ENCODE data around the gene NGEF. TPM values are rescaled to one million over a fixed set of nuclear protein-coding genes. Genes with fewer than 3 reads are reported as not detected.

Gene NGEF
- total RNA-seq, 2 donors from 2014 or later, result not detected

- no peak for ATAC-seq
- Mint-ChIP-seq H3K27ac (no peak overlapping the region), H3K4me1 (peaks cover 10% of the 10 kb centered on the region)
Observed at GRCh38 chr2:232875256-232876121, 137.6 kb downstream of the NGEF start.

GRCh38 chr2:232874677-232875223 is 138.3 kb downstream of the NGEF start:
- Mint-ChIP-seq H3K4me3 (peak overlapping the region; percentile 87), H3K36me3 (ENCODE audit: low read depth) (no peaks in the 10 kb centered on the region), H3K4me1 (peaks cover 10% of the 10 kb centered on the region), H3K27me3 (peaks cover 20% of the 10 kb centered on the region), H3K27ac (no peak overlapping the region)
- no peaks in the 10 kb centered on the region for H3K9me3 ChIP-seq (ENCODE audit: control insufficient read depth, low read length, poor library complexity, severe bottlenecking)
- ATAC-seq (no peak), DNase-seq (no peak)

More at GRCh38 chr2:232875256-232876121, 137.6 kb downstream of the NGEF start:
- H3K9me3 ChIP-seq (ENCODE audit: control insufficient read depth, low read length, poor library complexity, severe bottlenecking), result no peaks in the 10 kb centered on the region
- H3K36me3 Mint-ChIP-seq (ENCODE audit: low read depth), result no peaks in the 10 kb centered on the region
- H3K4me3 Mint-ChIP-seq, result peak overlapping the region; percentile 87
- peaks cover 20% of the 10 kb centered on the region for H3K27me3 Mint-ChIP-seq
- no peak for DNase-seq

DNA sequence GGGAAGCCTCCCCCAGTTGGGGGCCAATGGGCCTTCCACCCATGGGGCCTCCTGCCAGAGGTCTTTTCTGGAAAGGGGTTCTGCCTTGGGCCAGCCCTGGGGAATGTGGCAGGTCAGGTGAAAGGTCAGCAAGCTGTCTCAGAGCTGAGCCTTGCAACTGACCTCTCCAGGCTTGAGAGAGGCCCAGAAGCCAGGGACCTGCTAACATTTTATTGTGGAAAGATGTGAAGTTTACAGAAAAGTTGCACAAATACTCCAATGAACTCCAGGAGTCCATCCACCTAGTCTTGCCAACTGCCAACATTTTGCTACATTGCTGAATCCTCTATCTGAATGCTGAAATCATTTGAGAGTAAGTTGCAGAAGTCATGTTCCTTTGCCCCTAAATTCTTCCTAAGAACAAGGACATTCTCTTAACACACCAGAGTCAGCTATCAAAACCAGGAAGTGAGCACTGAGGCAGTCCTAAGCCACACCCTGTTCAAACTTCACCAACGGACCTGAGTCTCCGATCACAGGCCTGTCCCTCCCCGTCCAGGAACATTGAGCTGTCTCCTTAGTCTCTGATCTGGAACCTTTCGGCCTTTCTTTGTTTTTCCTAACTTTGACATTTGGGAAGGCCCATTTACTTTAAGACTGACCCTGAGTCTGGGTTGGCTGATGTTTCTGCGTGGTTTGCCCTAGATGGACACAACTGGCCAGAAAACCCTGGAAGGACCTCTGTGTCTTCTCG is 139.0 kb downstream of the NGEF start:
- H3K36me3 Mint-ChIP-seq (ENCODE audit: low read depth), result no peaks in the 10 kb centered on the region
- H3K27me3 Mint-ChIP-seq, result peaks cover 20% of the 10 kb centered on the region
- peaks cover 10% of the 10 kb centered on the region for H3K4me1 Mint-ChIP-seq
- DNase-seq (no peak), ATAC-seq (no peak)
- H3K27ac Mint-ChIP-seq, result no peak overlapping the region
- H3K9me3 ChIP-seq (ENCODE audit: control insufficient read depth, low read length, poor library complexity, severe bottlenecking), result no peaks in the 10 kb centered on the region
- H3K4me3 Mint-ChIP-seq, result no peak overlapping the region

GRCh38 chr2:232873292-232873908 is 139.7 kb downstream of the NGEF start:
- no peak for ATAC-seq
- peaks cover 10% of the 10 kb centered on the region for H3K4me1 Mint-ChIP-seq
- no peak overlapping the region for H3K4me3 Mint-ChIP-seq
- no peaks in the 10 kb centered on the region for H3K36me3 Mint-ChIP-seq (ENCODE audit: low read depth)
- H3K9me3 ChIP-seq (ENCODE audit: control insufficient read depth, low read length, poor library complexity, severe bottlenecking), result no peaks in the 10 kb centered on the region
- peaks cover 20% of the 10 kb centered on the region for H3K27me3 Mint-ChIP-seq
- H3K27ac Mint-ChIP-seq, result no peak overlapping the region
- no peak for DNase-seq

- ATAC-seq, result no peak
- Mint-ChIP-seq H3K27ac (no peak overlapping the region), H3K27me3 (peaks cover 20% of the 10 kb centered on the region)
Observed at GRCh38 chr2:232872826-232873225, 140.2 kb downstream of the NGEF start.

DNA sequence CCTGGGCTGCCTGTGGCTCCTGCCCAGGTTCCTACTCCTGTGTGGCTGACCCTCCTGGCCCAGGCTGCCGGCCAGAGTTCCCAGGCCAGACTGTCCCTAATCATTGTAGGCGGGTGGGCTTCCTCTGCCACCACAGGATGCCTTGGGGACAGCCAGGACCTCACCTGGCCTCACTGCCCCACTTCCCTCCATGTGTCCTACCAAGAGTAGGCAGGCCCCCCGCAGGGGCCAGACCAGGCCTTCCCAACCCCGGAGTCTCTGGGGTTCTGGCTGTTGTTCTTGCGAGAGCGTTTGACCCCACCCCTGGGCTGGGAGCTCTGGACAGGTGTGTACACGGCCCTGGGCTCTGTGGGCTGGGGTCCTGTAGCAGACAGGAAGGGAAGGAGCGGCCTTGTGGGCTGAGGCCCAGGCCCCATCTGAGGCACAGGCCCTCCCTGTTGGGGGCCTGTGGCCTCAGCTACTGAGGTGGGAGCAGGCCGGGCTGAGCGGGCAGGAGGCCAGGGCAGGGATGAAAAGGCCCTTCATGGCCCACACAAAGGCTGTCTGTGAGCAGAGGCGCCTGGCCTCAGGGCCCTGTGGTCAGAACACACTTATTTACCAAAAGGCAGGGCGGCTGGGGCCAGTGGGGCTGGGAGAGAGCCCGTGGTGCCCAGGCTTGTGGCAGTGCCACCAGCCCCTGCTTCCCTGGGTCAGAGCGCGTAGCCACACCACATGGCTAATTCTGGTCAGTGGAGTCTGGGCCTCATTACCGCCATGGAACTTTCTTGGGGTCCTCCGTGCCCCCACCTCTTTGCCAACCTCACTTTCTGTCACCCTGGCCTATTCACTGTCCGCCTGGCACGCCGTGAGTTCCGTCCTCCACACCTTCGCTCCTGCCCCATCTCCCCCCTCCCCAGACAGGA is 141.0 kb downstream of the NGEF start:
- DNase-seq, result no peak
- Mint-ChIP-seq H3K4me3 (no peak overlapping the region), H3K4me1 (peaks cover 8% of the 10 kb centered on the region), H3K27me3 (peaks cover 20% of the 10 kb centered on the region), H3K36me3 (ENCODE audit: low read depth) (no peaks in the 10 kb centered on the region), H3K27ac (no peak overlapping the region)
- ATAC-seq, result no peak
- no peaks in the 10 kb centered on the region for H3K9me3 ChIP-seq (ENCODE audit: control insufficient read depth, low read length, poor library complexity, severe bottlenecking)

More at GRCh38 chr2:232872826-232873225, 140.2 kb downstream of the NGEF start:
- Mint-ChIP-seq H3K4me3 (no peak overlapping the region), H3K4me1 (peaks cover 10% of the 10 kb centered on the region), H3K36me3 (ENCODE audit: low read depth) (no peaks in the 10 kb centered on the region)
- no peaks in the 10 kb centered on the region for H3K9me3 ChIP-seq (ENCODE audit: control insufficient read depth, low read length, poor library complexity, severe bottlenecking)
- DNase-seq, result no peak

GRCh38 chr2:232871418-232871834 is 141.6 kb downstream of the NGEF start:
- Mint-ChIP-seq H3K36me3 (ENCODE audit: low read depth) (no peaks in the 10 kb centered on the region), H3K27ac (no peak overlapping the region), H3K4me3 (no peak overlapping the region), H3K27me3 (peaks cover 20% of the 10 kb centered on the region), H3K4me1 (peaks cover 8% of the 10 kb centered on the region)
- ATAC-seq (no peak), DNase-seq (no peak)
- H3K9me3 ChIP-seq (ENCODE audit: control insufficient read depth, low read length, poor library complexity, severe bottlenecking), result no peaks in the 10 kb centered on the region

DNA sequence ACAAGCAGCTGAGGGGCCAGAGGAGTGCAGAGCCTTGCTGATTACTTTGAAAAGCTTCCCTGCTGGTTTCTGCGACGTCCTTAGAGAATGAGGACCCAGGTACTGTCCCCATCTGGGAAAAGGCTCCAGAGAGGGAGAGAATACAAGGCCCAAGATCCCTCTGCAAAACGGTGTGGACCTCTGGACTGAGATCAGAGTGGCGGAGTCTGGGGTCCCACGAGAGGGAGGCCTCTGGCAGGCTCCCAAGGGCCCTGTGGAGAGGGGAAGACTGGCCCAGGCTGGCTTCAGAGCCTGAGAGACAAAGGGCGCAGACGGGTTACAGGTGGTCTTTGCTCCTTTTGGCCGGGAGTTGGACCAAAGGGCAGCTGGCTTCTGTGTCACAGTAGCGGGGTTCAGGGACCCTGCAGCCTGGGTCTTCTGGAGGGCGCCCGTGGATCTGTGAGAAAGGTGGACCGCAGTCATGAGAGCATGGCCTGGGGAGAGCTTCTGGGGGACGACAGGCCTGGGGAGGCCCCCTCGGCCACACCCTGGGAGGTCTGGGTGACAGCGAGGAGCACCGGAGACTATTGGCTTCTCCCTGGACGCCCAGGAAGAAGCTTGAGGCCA is 142.2 kb downstream of the NGEF start:
- H3K9me3 ChIP-seq (ENCODE audit: control insufficient read depth, low read length, poor library complexity, severe bottlenecking), result no peaks in the 10 kb centered on the region
- Mint-ChIP-seq H3K36me3 (ENCODE audit: low read depth) (no peaks in the 10 kb centered on the region), H3K4me3 (no peak overlapping the region), H3K4me1 (peaks cover 8% of the 10 kb centered on the region), H3K27me3 (peaks cover 20% of the 10 kb centered on the region), H3K27ac (no peak overlapping the region)
- ATAC-seq (no peak), DNase-seq (no peak)

DNA sequence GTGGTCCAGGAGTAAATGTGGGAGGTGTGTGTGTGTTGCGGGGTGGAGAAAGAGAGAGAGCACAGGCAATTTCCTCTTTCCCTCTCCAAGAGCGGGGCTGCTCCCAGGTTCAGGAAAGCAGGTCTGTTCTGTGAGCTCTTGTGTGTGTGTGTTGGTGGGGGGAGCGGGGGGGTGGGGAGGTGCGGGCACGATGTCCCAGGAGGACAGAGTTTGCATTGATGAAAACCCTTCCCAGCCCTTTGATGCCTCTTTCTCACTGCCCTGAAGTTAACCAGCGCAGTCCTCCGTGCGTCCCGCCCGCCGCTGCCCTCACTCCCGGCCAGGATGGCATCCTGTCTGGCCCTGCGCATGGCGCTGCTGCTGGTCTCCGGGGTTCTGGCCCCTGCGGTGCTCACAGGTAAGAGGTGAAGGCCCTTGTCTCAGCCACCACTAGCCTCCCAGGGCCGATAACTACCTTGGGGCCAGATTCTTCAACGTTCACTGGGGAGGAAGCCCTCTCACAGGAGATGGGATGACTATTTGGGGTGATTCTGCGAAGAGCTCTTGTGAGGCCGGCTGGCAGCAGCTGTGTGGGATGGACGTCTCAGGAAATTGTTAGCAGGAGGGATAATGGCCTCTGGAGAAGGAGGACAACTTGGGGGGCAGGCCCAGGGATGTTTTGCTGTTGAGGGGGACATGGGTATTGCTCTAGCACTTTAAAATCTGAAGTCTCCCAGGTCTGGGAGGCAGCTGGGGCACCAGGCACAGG is 142.9 kb downstream of the NGEF start, which contains the start of gene SNORC:
Gene SNORC, plus strand, starts transcription at position 247 of the 748 bp plus-strand sequence. Its CDS starts 78 bp downstream, at position 325.
- H3K4me1 Mint-ChIP-seq, result peaks cover 3% of the 10 kb centered on the region
- no peaks in the 10 kb centered on the region for H3K9me3 ChIP-seq (ENCODE audit: control insufficient read depth, low read length, poor library complexity, severe bottlenecking)
- DNase-seq (no peak), ATAC-seq (no peak)
- no peak within 1 kb of the TSS for H3K4me3 Mint-ChIP-seq
- no peaks in the 10 kb centered on the region for H3K36me3 Mint-ChIP-seq (ENCODE audit: low read depth)
- peaks cover 15% of the 10 kb centered on the region for H3K27me3 Mint-ChIP-seq
- no peak within 1 kb of the TSS for H3K27ac Mint-ChIP-seq

DNA sequence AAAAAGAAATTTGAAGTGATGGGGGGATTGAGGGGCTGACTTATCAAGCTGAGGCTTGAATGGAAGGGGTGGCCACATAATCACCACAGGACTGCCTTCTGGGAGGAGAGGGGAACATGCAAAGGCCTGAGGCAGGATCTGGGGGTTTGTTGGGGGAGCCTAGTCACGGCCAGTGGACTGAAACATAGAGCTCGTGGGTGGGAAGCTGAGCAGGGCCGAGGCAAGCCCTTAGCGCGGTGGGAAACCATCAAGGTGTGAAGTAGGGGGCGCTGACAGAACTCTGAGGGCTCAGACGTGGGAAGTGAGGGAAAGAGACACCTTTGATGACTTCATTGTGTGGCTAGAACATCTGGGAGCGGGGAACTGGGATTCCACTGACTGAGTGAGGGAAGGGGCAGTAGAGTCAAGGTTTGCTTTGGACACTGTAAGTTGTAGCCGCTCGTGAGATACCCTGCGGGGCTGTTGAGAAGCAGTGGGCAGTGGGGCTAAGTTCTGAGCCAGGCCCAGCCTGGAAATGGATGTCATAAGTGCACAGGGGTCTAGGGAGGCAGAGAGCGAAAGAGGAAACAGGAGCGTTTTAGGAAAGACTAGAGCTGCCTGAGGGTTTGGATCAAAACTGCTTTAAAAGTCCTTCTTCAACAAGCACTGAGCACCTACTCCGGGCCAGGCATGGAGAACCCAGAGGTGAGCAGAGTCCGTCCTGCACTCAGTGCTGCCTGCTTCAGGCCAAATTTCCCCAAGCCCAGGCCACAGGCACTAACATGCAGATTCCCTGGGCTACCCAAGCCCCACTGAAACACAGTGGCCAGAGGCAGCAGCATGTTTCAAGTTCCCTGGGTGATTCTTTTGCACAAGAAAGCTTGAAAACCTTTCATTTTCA is 143.7 kb downstream of the NGEF start:
- DNase-seq, result no peak
- Mint-ChIP-seq H3K36me3 (ENCODE audit: low read depth) (no peaks in the 10 kb centered on the region), H3K4me1 (no peaks in the 10 kb centered on the region), H3K27me3 (peaks cover 7% of the 10 kb centered on the region), H3K4me3 (no peak overlapping the region), H3K27ac (no peak overlapping the region)
- no peak for ATAC-seq
- H3K9me3 ChIP-seq (ENCODE audit: control insufficient read depth, low read length, poor library complexity, severe bottlenecking), result no peaks in the 10 kb centered on the region

DNA sequence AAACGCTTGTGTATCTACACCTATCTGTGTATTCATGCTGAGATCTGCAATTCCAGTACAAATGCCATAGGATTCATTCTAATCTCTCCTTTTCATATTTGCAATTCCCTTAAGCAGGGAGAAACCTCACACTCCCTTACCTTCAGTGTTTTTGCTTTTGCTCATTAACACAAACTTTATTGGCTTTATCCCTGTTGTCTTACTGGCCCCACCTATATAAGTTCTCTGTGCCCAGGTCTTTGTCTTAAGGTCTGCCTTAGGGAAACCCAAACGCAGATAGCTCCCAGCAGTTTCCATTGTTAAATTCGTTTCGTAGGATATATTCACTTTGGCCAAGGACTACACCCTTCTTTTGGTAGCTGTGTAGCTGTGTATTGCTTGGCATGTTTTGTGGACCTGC is 147.0 kb downstream of the NGEF start:
- no peak overlapping the region for H3K4me3 Mint-ChIP-seq
- ATAC-seq (no peak), DNase-seq (no peak)
- no peaks in the 10 kb centered on the region for H3K27me3 Mint-ChIP-seq
- no peaks in the 10 kb centered on the region for H3K36me3 Mint-ChIP-seq (ENCODE audit: low read depth)
- no peaks in the 10 kb centered on the region for H3K9me3 ChIP-seq (ENCODE audit: control insufficient read depth, low read length, poor library complexity, severe bottlenecking)
- no peak overlapping the region for H3K27ac Mint-ChIP-seq
- peaks cover 2% of the 10 kb centered on the region for H3K4me1 Mint-ChIP-seq

Measured in T-helper 17 cell (primary cell).